HepG2 (cell line): Measurements from ENCODE around the gene NCF2.

Experiments
- ASH2L ChIP-seq: fragments of 300-600, 200-600 bp; sonication (generic); IDR thresholded peaks from 2 replicates; pipeline ENCODE4 v1.7.0; 2017; ENCODE audit warnings: low read depth, mild to moderate bottlenecking, moderate library complexity, mixed read lengths, low read length; ENCODE audit not compliant: insufficient read length
- EZH2 ChIP-seq: conservative IDR thresholded peaks from 2 replicates; pipeline ENCODE4 v1.6.1; 2012; ENCODE audit warnings: mild to moderate bottlenecking, low read depth, low read length, moderate library complexity
- HBP1 ChIP-seq: IDR thresholded peaks from 2 replicates; pipeline ENCODE4 v1.6.1; 2016; ENCODE audit warnings: low read depth, control low read depth
- POLR2A ChIP-seq, 2 experiments: IDR thresholded peaks; 2 replicates each; pipeline ENCODE4 v1.6.1; 2011; ENCODE audit warnings: low read depth in 2 of 2, low read length in 2 of 2, mild to moderate bottlenecking in 1 of 2, moderate library complexity in 1 of 2; ENCODE audit not compliant: insufficient read depth in 1 of 2

- TF ChIP-seq HBP1 (CRISPR knock-in tag), result no peak
- TF ChIP-seq EZH2, result no peak
- no peak for TF ChIP-seq POLR2A (IDR thresholded peaks at IDR 0.05; ENCODE audit: insufficient read depth in 1 of 2, low read depth in 2 of 2, low read length in 2 of 2)
- no peak for TF ChIP-seq ASH2L
These were observed 22.7 kb downstream of the NCF2 start for GRCh38 chr1:183567584-183567983.
